ENCODE data around the gene DYRK2. TPM values are rescaled to one million over a fixed set of nuclear protein-coding genes. Genes with fewer than 3 reads are reported as not detected.
"Not testable (repeated sequence)": the region's sequence is repeated elsewhere in the genome, so short reads cannot be mapped to it uniquely, and the experiment has no call there.

DYRK2 gene
- total RNA-seq, 3 donors from 2014 or later: 12.4 to 19.2 (median 17.7) TPM

DNA sequence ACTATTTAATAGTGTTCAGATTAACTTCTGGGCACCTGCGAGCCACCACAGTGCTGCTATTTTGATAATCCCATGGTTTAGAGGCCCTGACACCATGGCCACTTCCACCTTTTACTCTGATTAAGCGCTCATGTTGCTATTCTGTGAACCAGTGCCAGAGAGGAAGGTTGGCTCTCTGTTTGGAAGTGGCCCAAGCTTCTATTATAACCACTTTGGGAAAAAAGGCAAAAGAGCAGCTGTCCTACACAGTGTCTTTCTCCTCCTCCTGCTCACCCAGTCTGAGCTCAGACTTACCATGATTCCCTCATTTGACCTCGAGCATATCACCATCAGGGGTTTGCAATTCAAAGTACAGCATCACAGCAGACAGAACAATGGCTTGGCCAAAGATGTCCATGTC lies 23.3 kb downstream of the DYRK2 start:
- TF ChIP-seq POLR2A (IDR thresholded peaks at IDR 0.05) (no peak), POLR2AphosphoS5 (IDR thresholded peaks at IDR 0.05) (no peak)
- TF ChIP-seq, protein P1, sequence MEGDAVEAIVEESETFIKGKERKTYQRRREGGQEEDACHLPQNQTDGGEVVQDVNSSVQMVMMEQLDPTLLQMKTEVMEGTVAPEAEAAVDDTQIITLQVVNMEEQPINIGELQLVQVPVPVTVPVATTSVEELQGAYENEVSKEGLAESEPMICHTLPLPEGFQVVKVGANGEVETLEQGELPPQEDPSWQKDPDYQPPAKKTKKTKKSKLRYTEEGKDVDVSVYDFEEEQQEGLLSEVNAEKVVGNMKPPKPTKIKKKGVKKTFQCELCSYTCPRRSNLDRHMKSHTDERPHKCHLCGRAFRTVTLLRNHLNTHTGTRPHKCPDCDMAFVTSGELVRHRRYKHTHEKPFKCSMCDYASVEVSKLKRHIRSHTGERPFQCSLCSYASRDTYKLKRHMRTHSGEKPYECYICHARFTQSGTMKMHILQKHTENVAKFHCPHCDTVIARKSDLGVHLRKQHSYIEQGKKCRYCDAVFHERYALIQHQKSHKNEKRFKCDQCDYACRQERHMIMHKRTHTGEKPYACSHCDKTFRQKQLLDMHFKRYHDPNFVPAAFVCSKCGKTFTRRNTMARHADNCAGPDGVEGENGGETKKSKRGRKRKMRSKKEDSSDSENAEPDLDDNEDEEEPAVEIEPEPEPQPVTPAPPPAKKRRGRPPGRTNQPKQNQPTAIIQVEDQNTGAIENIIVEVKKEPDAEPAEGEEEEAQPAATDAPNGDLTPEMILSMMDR (IDR thresholded peaks at IDR 0.05): no peak
- H3K9me3 ChIP-seq: peaks cover 0 to 6% of the 10 kb centered on the region in 2 donors
- intact Hi-C loops (cut with DNase I; ENCODE audit: low total_unique reads): no loop called here
- DNase-seq (ENCODE audit: low spot score in 2 of 2): no peak
- no peak overlapping the region for H3K4me3 ChIP-seq
- no peaks in the 10 kb centered on the region for H3K4me1 ChIP-seq
- no peaks in the 10 kb centered on the region for H3K27me3 ChIP-seq
- H3K36me3 ChIP-seq: no peaks in the 10 kb centered on the region
- no peak overlapping the region for H3K27ac ChIP-seq

DNA sequence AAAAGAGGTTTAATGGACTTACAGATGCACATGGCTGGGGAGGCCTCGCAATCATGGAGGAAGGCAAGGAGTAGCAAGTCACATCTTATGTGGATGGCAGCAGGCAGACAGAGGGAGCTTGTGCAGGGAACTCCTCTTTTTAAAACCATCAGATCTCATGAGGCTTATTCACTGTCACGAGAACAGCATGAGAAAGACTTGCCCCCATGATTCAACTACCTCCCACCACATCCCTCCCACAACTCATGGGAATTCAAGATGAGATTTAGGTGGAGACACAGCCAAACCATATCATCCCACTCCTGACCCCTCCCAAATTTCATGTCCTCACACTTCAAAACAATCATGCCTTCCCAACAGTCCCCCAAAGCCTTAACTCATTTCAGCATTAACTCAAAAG lies 24.0 kb downstream of the DYRK2 start:
- DNase-seq (ENCODE audit: low spot score in 2 of 2); H3K36me3 ChIP-seq; intact Hi-C loops (cut with DNase I; ENCODE audit: low total_unique reads); H3K27ac ChIP-seq; H3K9me3 ChIP-seq; H3K27me3 ChIP-seq; H3K4me3 ChIP-seq; H3K4me1 ChIP-seq: not testable (repeated sequence)

DNA sequence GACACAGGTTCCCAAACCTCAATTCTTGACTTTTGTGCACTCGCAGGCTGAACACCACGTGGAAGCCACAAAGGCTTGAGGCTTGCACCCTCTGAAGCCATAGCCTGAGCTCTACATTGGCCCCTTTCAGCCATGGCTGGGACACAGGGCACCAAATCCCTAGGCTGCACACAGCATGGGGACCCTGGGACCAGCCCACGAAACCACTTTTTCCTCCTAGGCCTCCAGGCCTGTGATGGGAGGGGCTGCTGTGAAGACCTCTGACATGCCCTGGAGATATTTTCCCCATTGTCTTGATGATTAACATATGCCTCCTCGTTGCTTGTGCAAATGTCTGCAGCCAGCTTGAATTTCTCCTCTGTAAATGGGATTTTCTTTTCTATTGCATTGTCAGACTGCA lies 25.0 kb downstream of the DYRK2 start:
- H3K36me3 ChIP-seq; H3K4me1 ChIP-seq; DNase-seq (ENCODE audit: low spot score in 2 of 2); intact Hi-C loops (cut with DNase I; ENCODE audit: low total_unique reads); H3K9me3 ChIP-seq; H3K4me3 ChIP-seq; H3K27me3 ChIP-seq; H3K27ac ChIP-seq: not testable (repeated sequence)

DNA sequence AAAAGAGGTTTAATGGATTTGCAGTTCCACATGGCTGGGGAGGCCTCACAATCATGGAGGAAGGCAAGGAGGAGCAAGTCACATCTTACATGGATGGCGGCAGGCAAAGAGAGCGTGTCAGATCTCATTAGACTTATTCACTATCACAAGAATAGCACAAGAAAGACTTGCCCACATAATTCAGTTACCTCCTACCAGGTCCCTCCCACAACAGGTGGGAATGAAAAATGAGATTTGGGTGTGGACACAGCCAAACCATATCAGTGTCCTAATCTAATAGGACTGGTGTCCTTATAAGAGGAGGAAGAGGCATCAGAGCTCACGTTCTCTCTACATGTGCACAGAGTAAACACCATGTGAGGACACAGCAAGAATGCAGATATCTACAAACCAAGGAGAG lies 25.9 kb downstream of the DYRK2 start:
- H3K4me3 ChIP-seq: no peak overlapping the region
- no peaks in the 10 kb centered on the region for H3K36me3 ChIP-seq
- no peaks in the 10 kb centered on the region for H3K27me3 ChIP-seq
- H3K4me1 ChIP-seq: no peaks in the 10 kb centered on the region
- no peak for DNase-seq (ENCODE audit: low spot score in 2 of 2)
- TF ChIP-seq, protein P1 (IDR thresholded peaks at IDR 0.05): no peak
- TF ChIP-seq POLR2A (IDR thresholded peaks at IDR 0.05) (no peak), POLR2AphosphoS5 (IDR thresholded peaks at IDR 0.05) (no peak)
- H3K27ac ChIP-seq: no peak overlapping the region
- intact Hi-C loops (cut with DNase I; ENCODE audit: low total_unique reads): no loop called here
- peaks cover 0 to 6% of the 10 kb centered on the region in 2 donors for H3K9me3 ChIP-seq

DNA sequence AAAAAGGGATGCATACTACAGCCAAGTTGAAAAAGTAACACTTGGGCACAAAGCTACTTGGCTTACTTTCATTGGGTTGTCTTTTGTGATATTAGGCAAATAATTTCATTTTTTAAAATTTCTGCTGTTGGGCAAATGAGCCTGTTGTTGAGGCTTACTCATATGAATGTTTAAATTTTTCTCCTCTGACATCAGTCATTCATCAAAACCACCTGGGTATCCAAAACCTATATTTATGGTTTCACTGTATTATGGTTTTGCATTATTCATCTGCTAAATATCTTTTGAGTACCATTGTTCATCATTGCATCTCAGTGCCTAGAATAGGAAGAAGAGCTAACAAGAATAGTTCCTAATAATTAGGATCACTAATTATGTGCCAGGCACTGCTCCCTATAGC lies 28.1 kb downstream of the DYRK2 start:
- TF ChIP-seq POLR2A (IDR thresholded peaks at IDR 0.05) (no peak), POLR2AphosphoS5 (IDR thresholded peaks at IDR 0.05) (no peak)
- TF ChIP-seq, protein P1 (IDR thresholded peaks at IDR 0.05): no peak
- Histone ChIP-seq H3K27me3 (no peaks in the 10 kb centered on the region), H3K9me3 (peaks cover 0 to 6% of the 10 kb centered on the region in 2 donors), H3K27ac (no peak overlapping the region), H3K4me3 (no peak overlapping the region), H3K36me3 (no peaks in the 10 kb centered on the region), H3K4me1 (no peaks in the 10 kb centered on the region)
- DNase-seq (ENCODE audit: low spot score in 2 of 2): no peak
- intact Hi-C loops (cut with DNase I; ENCODE audit: low total_unique reads): no loop called here

DNA sequence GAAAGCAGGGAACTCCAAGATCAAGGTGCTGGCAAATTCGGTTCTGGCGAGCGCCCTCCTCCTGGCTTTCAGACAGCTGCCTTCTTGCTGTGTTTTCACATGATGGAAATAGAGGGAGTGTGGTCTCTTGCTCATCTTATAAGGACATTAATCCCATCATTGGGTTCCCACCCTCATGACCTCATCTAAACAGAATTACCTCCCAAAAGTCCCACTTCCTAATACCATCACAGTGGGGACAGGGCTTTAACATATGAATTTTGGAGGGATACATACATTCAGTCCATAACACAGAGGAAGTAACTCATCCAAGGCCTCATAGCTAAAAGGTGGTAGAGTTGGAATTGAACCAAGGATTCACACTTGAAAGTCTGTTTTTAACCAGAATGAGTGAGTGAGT lies 28.6 kb downstream of the DYRK2 start:
- intact Hi-C loops (cut with DNase I; ENCODE audit: low total_unique reads): no loop called here
- H3K36me3 ChIP-seq: no peaks in the 10 kb centered on the region
- no peaks in the 10 kb centered on the region for H3K27me3 ChIP-seq
- no peak overlapping the region for H3K27ac ChIP-seq
- no peak overlapping the region for H3K4me3 ChIP-seq
- H3K9me3 ChIP-seq: peaks cover 0 to 6% of the 10 kb centered on the region in 2 donors
- H3K4me1 ChIP-seq: no peaks in the 10 kb centered on the region
- DNase-seq (ENCODE audit: low spot score in 2 of 2): no peak
- no peak for TF ChIP-seq POLR2A (IDR thresholded peaks at IDR 0.05)
- TF ChIP-seq, protein P1 (IDR thresholded peaks at IDR 0.05): no peak
- no peak for TF ChIP-seq POLR2AphosphoS5 (IDR thresholded peaks at IDR 0.05)

Measured in breast epithelium (tissue), 4 donors.